ENCODE measurements around the gene RNF213.

Gene RNF213

GRCh38 chr17:80360396-80360795 is 99.7 kb downstream of the RNF213 start:
- Histone ChIP-seq H3K36me3 (ENCODE audit: control insufficient read depth, insufficient read depth, low read length) (no peaks in the 10 kb centered on the region), H3K4me1 (peaks cover 29% of the 10 kb centered on the region), H2AFZ (no peak overlapping the region), H3K4me2 (ENCODE audit: low read length) (peak overlapping the region; percentile 3), H3K79me2 (peaks cover 4% of the 10 kb centered on the region), H3K4me3 (ENCODE audit: low read depth, low read length) (no peak overlapping the region), H3K27me3 (ENCODE audit: control insufficient read depth, insufficient read depth, low read length) (no peaks in the 10 kb centered on the region), H3K9ac (no peak overlapping the region), H3K27ac (peak overlapping the region; percentile 84), H3K9me3 (ENCODE audit: control insufficient read depth, low read length) (no peaks in the 10 kb centered on the region)
- no peak for TF ChIP-seq CTCF (IDR thresholded peaks at IDR 0.05)

- no peak overlapping the region for H2AFZ ChIP-seq
- no peaks in the 10 kb centered on the region for H3K36me3 ChIP-seq (ENCODE audit: control insufficient read depth, insufficient read depth, low read length)
- TF ChIP-seq CTCF (IDR thresholded peaks at IDR 0.05) = peak; percentile 13
- H3K79me2 ChIP-seq = peaks cover 4% of the 10 kb centered on the region
- no peaks in the 10 kb centered on the region for H3K27me3 ChIP-seq (ENCODE audit: control insufficient read depth, insufficient read depth, low read length)
- H3K4me3 ChIP-seq (ENCODE audit: low read depth, low read length) = no peak overlapping the region
- no peaks in the 10 kb centered on the region for H3K9me3 ChIP-seq (ENCODE audit: control insufficient read depth, low read length)
- H3K27ac ChIP-seq = no peak overlapping the region
- H3K4me2 ChIP-seq (ENCODE audit: low read length) = no peak overlapping the region
- H3K4me1 ChIP-seq = peaks cover 29% of the 10 kb centered on the region
- H3K9ac ChIP-seq = no peak overlapping the region
Measured at GRCh38 chr17:80361495-80362220, 101.0 kb downstream of the RNF213 start.

GRCh38 chr17:80362428-80363119 is 101.9 kb downstream of the RNF213 start:
- Histone ChIP-seq H3K27me3 (ENCODE audit: control insufficient read depth, insufficient read depth, low read length) (no peaks in the 10 kb centered on the region), H3K27ac (no peak overlapping the region), H3K9me3 (ENCODE audit: control insufficient read depth, low read length) (no peaks in the 10 kb centered on the region), H3K9ac (no peak overlapping the region), H2AFZ (no peak overlapping the region), H3K4me1 (peaks cover 29% of the 10 kb centered on the region), H3K4me2 (ENCODE audit: low read length) (no peak overlapping the region), H3K79me2 (peaks cover 4% of the 10 kb centered on the region), H3K36me3 (ENCODE audit: control insufficient read depth, insufficient read depth, low read length) (no peaks in the 10 kb centered on the region), H3K4me3 (ENCODE audit: low read depth, low read length) (no peak overlapping the region)
- TF ChIP-seq CTCF (IDR thresholded peaks at IDR 0.05) = no peak

- H3K4me2 ChIP-seq (ENCODE audit: low read length) = no peak overlapping the region
- H3K79me2 ChIP-seq = peaks cover 4% of the 10 kb centered on the region
- no peak for TF ChIP-seq CTCF (IDR thresholded peaks at IDR 0.05)
- H2AFZ ChIP-seq = no peak overlapping the region
- H3K4me1 ChIP-seq = peaks cover 26% of the 10 kb centered on the region
- no peak overlapping the region for H3K9ac ChIP-seq
- no peak overlapping the region for H3K4me3 ChIP-seq (ENCODE audit: low read depth, low read length)
- no peaks in the 10 kb centered on the region for H3K27me3 ChIP-seq (ENCODE audit: control insufficient read depth, insufficient read depth, low read length)
- no peaks in the 10 kb centered on the region for H3K9me3 ChIP-seq (ENCODE audit: control insufficient read depth, low read length)
- H3K27ac ChIP-seq = no peak overlapping the region
- H3K36me3 ChIP-seq (ENCODE audit: control insufficient read depth, insufficient read depth, low read length) = no peaks in the 10 kb centered on the region
Measured at GRCh38 chr17:80363120-80363515, 102.5 kb downstream of the RNF213 start.
